Measurements from ENCODE around the gene PSMB10.

Gene PSMB10

GRCh38 chr16:67886387-67886786, 50.3 kb downstream of the PSMB10 start:
- ChIA-PET POLR2A (interaction anchor here (0.8 to 1.2 kb wide), 3 partner anchors 11 to 226 kb away, joined by 3 to 4 read pairs (median 3); partner anchors contain the start of genes ACD, DDX28, DUS2 and PARD6A), CTCF (interaction anchor here (0.8 kb wide), 1 partner anchor 13 kb away, joined by 3 read pairs; the partner anchor contains the start of gene EDC4)
- TF ChIP-seq NFRKB (IDR thresholded peaks at IDR 0.05): no peak
- TF ChIP-seq TARDBP (IDR thresholded peaks at IDR 0.05): no peak
- TF ChIP-seq SUZ12 (IDR thresholded peaks at IDR 0.05): no peak
- TF ChIP-seq FOXM1 (IDR thresholded peaks at IDR 0.05; ENCODE audit: borderline replicate concordance): no peak
- no peak for TF ChIP-seq LEF1 (IDR thresholded peaks at IDR 0.05; ENCODE audit: borderline replicate concordance)
- no peak for TF ChIP-seq SP1 (IDR thresholded peaks at IDR 0.05)
- TF ChIP-seq ZNF384 (IDR thresholded peaks at IDR 0.05): no peak
- DNase-seq (ENCODE audit: extremely low spot score): no peak

- CTCF ChIA-PET: interaction anchor here (0.8 kb wide), 1 partner anchor 13 kb away, joined by 3 read pairs; the partner anchor contains the start of gene EDC4
- DNase-seq (ENCODE audit: extremely low spot score): no peak
- no peak for TF ChIP-seq NFRKB (IDR thresholded peaks at IDR 0.05)
- TF ChIP-seq BHLHE40 (IDR thresholded peaks at IDR 0.05; ENCODE audit: borderline replicate concordance): no peak
- no peak for TF ChIP-seq FOXM1 (IDR thresholded peaks at IDR 0.05; ENCODE audit: borderline replicate concordance)
- no peak for TF ChIP-seq PKNOX1 (IDR thresholded peaks at IDR 0.05)
- no peak for TF ChIP-seq SP1 (IDR thresholded peaks at IDR 0.05)
- TF ChIP-seq FOXK2 (IDR thresholded peaks at IDR 0.05): no peak
- no peak for TF ChIP-seq ARNT (IDR thresholded peaks at IDR 0.05)
- no peak for TF ChIP-seq L3MBTL2 (conservative IDR thresholded peaks at IDR 0.05)
- TF ChIP-seq LEF1 (IDR thresholded peaks at IDR 0.05; ENCODE audit: borderline replicate concordance): no peak
- no peak for TF ChIP-seq ELF4 (IDR thresholded peaks at IDR 0.05)
- no peak for TF ChIP-seq CTBP1 (IDR thresholded peaks at IDR 0.05; ENCODE audit: borderline replicate concordance)
- POLR2A ChIA-PET: interaction anchor here (0.8 to 1.2 kb wide), 4 partner anchors 11 to 226 kb away, joined by 3 to 4 read pairs (median 4); partner anchors contain the start of genes ACD, DDX28, DUS2 and EDC4
These were observed 50.7 kb downstream of the PSMB10 start for GRCh38 chr16:67885976-67886375.

GRCh38 chr16:67885545-67885944, 51.1 kb downstream of the PSMB10 start:
- no peak for TF ChIP-seq FOXA1 (IDR thresholded peaks at IDR 0.05)
- no peak for TF ChIP-seq NFRKB (IDR thresholded peaks at IDR 0.05)
- TF ChIP-seq HDGF (IDR thresholded peaks at IDR 0.05; ENCODE audit: borderline replicate concordance): no peak
- no peak for TF ChIP-seq TARDBP (IDR thresholded peaks at IDR 0.05)
- TF ChIP-seq CTBP1 (IDR thresholded peaks at IDR 0.05; ENCODE audit: borderline replicate concordance): no peak
- no peak for TF ChIP-seq PKNOX1 (IDR thresholded peaks at IDR 0.05)
- no peak for TF ChIP-seq FOXM1 (IDR thresholded peaks at IDR 0.05; ENCODE audit: borderline replicate concordance)
- TF ChIP-seq L3MBTL2 (conservative IDR thresholded peaks at IDR 0.05): no peak
- no peak for TF ChIP-seq ZNF384 (IDR thresholded peaks at IDR 0.05)
- ChIA-PET CTCF (interaction anchor here (0.8 kb wide), 1 partner anchor 12 kb away, joined by 3 read pairs; the partner anchor contains the start of gene EDC4), POLR2A (interaction anchor here (0.8 to 1.1 kb wide), 2 partner anchors 12 to 225 kb away, joined by 4 read pairs; partner anchors contain the start of genes ACD, EDC4 and PARD6A)
- DNase-seq (ENCODE audit: extremely low spot score): no peak

GRCh38 chr16:67884684-67885083, 52.0 kb downstream of the PSMB10 start, which contains the start of gene NRN1L:
Gene NRN1L (plus strand): TSS chr16:67884885. CDS start chr16:67884904, 19 bp downstream.
- DNase-seq (ENCODE audit: extremely low spot score): peak; percentile 78

More at GRCh38 chr16:67884684-67885083, 52.0 kb downstream of the PSMB10 start, which contains the start of gene NRN1L:
- ChIA-PET CTCF (interaction anchor here (0.6 to 2.3 kb wide), 8 partner anchors 10 to 228 kb away, joined by 3 to 8 read pairs (median 4); partner anchors contain the start of gene EDC4), POLR2A (interaction anchor here (1.1 to 1.4 kb wide), 3 partner anchors 11 to 12 kb away, joined by 3 to 4 read pairs (median 4); partner anchors contain the start of gene EDC4)
- TF ChIP-seq SUZ12 (IDR thresholded peaks at IDR 0.05) (no peak), ELF4 (IDR thresholded peaks at IDR 0.05) (no peak), ZNF384 (IDR thresholded peaks at IDR 0.05) (no peak), HDGF (IDR thresholded peaks at IDR 0.05; ENCODE audit: borderline replicate concordance) (no peak), L3MBTL2 (conservative IDR thresholded peaks at IDR 0.05) (no peak), ARNT (IDR thresholded peaks at IDR 0.05) (no peak)
